Stimulated activated CD8-positive, alpha-beta memory T cell treated with anti-CD3 and anti-CD28 coated beads, Interleukin-15, amount 100 ng/mL, for 48 hours (primary cell): Measurements from ENCODE around the gene CHAC1.

Experiments used
- DNase-seq, 2 donors: peaks; one replicate each; pipeline ENCODE4 v3.0.0-alpha.2; 2020; ENCODE audit warnings: low read depth in 2 of 2

Gene CHAC1

GRCh38 chr15:40985541-40986330, 32.5 kb downstream of the CHAC1 start:
- no peak for DNase-seq

- no peak for DNase-seq
Observed at GRCh38 chr15:40986820-40987219, 33.5 kb downstream of the CHAC1 start.

- DNase-seq, result no peak
Observed at GRCh38 chr15:40988156-40988555, 34.9 kb downstream of the CHAC1 start.

- DNase-seq, result no peak
Observed at GRCh38 chr15:40990080-40990479, 36.8 kb downstream of the CHAC1 start.

GRCh38 chr15:40990789-40991188, 37.5 kb downstream of the CHAC1 start:
- no peak for DNase-seq

GRCh38 chr15:40991355-40991754, 38.1 kb downstream of the CHAC1 start:
- no peak for DNase-seq

- no peak for DNase-seq
Observed at GRCh38 chr15:40992241-40992741, 39.0 kb downstream of the CHAC1 start.

- DNase-seq, result no peak
Observed at GRCh38 chr15:40992825-40993224, 39.6 kb downstream of the CHAC1 start.

GRCh38 chr15:40995656-40996055, 42.4 kb downstream of the CHAC1 start:
- peak in 1 of 2 donors; percentile 8 for DNase-seq

GRCh38 chr15:40999190-40999589, 45.9 kb downstream of the CHAC1 start:
- no peak for DNase-seq

GRCh38 chr15:41001524-41002214, 48.4 kb downstream of the CHAC1 start:
- no peak for DNase-seq

- no peak for DNase-seq
Observed at GRCh38 chr15:41004490-41004889, 51.2 kb downstream of the CHAC1 start.
